K562 (cell line): Measurements from ENCODE around the gene CDX1. TPM values are rescaled to one million over a fixed set of nuclear protein-coding genes. Genes with fewer than 3 reads are reported as not detected.

ENCODE experiments used
- ATAC-seq: fragments of 200-7000 bp; cut with Tn5 transposase; 3 replicates; pipeline ENCODE4 v1.9.1; 2020; ENCODE audit warnings: moderate library complexity
- BruUV-seq: library from RNA; stranded (reverse); fragments of 400-500 nt; replicated peaks from 2 replicates; lab custom pipeline; 2021; lab: Mats Ljungman, UMichigan
- CTCF ChIA-PET: fragments of 300-600 bp; formaldehyde crosslinking; extraction: SDS; loops from one replicate; lab custom pipeline; 2021; ENCODE audit warnings: low intra/inter-chr PET ratio; lab: Yijun Ruan, JAX
- POLR2A ChIA-PET: fragments of 300-600, 350-650 bp; sonication (Branson Sonifier 250); formaldehyde crosslinking; extraction: SDS; loops from one replicate; lab custom pipeline; 2021; ENCODE audit warnings: antibody characterized with exemption, inconsistent platforms; lab: Yijun Ruan, JAX
- DNase-seq, 4 experiments: peaks; one replicate each; pipeline versions ENCODE4 v3.0.0 to v3.0.0-alpha.2; 2011 to 2018; ENCODE audit warnings: low spot score in 3 of 4, mixed read lengths in 3 of 4; ENCODE audit errors: extremely low read depth in 1 of 4
- FAIRE-seq: peaks from 2 replicates; lab custom pipeline; 2011; peaks lifted over from hg19 to GRCh38; lab: Jason Lieb, UNC
- H2AFZ ChIP-seq: 2 replicates; pipeline ENCODE4 v1.6.0; 2011; ENCODE audit warnings: low read depth, low read length, control low read depth, inconsistent platforms
- H3K27ac ChIP-seq: fragments of 200-600 bp; 3 replicates; pipeline ENCODE4 v1.8.0; 2011; ENCODE audit warnings: low read depth, mild to moderate bottlenecking, control low read depth, inconsistent platforms, low read length, moderate library complexity, mixed read lengths; ENCODE audit errors: extremely low read depth
- H3K27me3 ChIP-seq, 2 experiments: fragments of 300-600 bp in 1 of 2; 2 replicates in 1 of 2; 3 replicates in 1 of 2; pipeline versions ENCODE4 v1.6.0 to v1.8.0; 2011; ENCODE audit warnings: inconsistent platforms in 2 of 2, low read length in 2 of 2, mild to moderate bottlenecking in 1 of 2, mixed read lengths in 1 of 2, moderate library complexity in 1 of 2; ENCODE audit not compliant: control insufficient read depth in 2 of 2, insufficient read depth in 2 of 2
- H3K36me3 ChIP-seq: fragments of 300-600 bp; 3 replicates; pipeline ENCODE4 v1.8.0; 2011; ENCODE audit warnings: mild to moderate bottlenecking, low read length, inconsistent platforms; ENCODE audit not compliant: control insufficient read depth, insufficient read depth
- H3K4me1 ChIP-seq, 2 experiments: fragments of 200-600 bp in 1 of 2; replicated peaks in 1 of 2; 2 replicates in 1 of 2; 3 replicates in 1 of 2; pipeline versions ENCODE4 v1.5.1 to v1.8.0; 2011; ENCODE audit warnings: inconsistent platforms in 2 of 2, low read length in 2 of 2, mild to moderate bottlenecking in 1 of 2, mixed read lengths in 1 of 2, moderate library complexity in 1 of 2; ENCODE audit not compliant: control insufficient read depth in 2 of 2, insufficient read depth in 2 of 2
- H3K4me2 ChIP-seq: 2 replicates; pipeline ENCODE4 v1.6.1; 2011; ENCODE audit warnings: low read length, control low read depth, inconsistent platforms, mixed read lengths; ENCODE audit not compliant: insufficient read depth
- H3K4me3 ChIP-seq: fragments of 200-600 bp; sonication (generic), shearing (Covaris generic); 2 replicates; pipeline ENCODE4 v1.5.1; 2016; ENCODE audit warnings: control low read depth, inconsistent platforms
- H3K79me2 ChIP-seq: fragments of 200-600 bp; 3 replicates; pipeline ENCODE4 v1.8.0; 2011; ENCODE audit warnings: low read length, inconsistent platforms; ENCODE audit not compliant: control insufficient read depth, insufficient read depth
- H3K9ac ChIP-seq, 2 experiments: 2 replicates each; pipeline versions ENCODE4 v1.6.0 to v1.6.1; 2011; ENCODE audit warnings: low read depth in 2 of 2, low read length in 2 of 2, control low read depth in 1 of 2, inconsistent platforms in 1 of 2, mild to moderate bottlenecking in 1 of 2, mixed read lengths in 1 of 2; ENCODE audit not compliant: insufficient read depth in 1 of 2
- H3K9me1 ChIP-seq: one replicate; pipeline ENCODE4 v1.6.0; 2011; ENCODE audit warnings: inconsistent platforms, mild to moderate bottlenecking, low read length, moderate library complexity; ENCODE audit not compliant: control insufficient read depth, insufficient read depth
- H3K9me3 ChIP-seq: replicated peaks from 2 replicates; pipeline ENCODE4 v1.5.1; 2011; ENCODE audit warnings: low read depth, low read length, inconsistent platforms; ENCODE audit not compliant: control insufficient read depth, insufficient read depth
- H4K20me1 ChIP-seq: replicated peaks from 2 replicates; pipeline ENCODE4 v1.6.1; 2011; ENCODE audit warnings: low read length, inconsistent platforms, mixed read lengths; ENCODE audit not compliant: control insufficient read depth, insufficient read depth
- ETV6 ChIP-seq, 3 experiments: fragments of 150-350 bp in 1 of 3; sonication (generic) in 1 of 3; formaldehyde crosslinking in 1 of 3; IDR thresholded peaks; 2 replicates each; pipeline versions ENCODE4 v1.6.1 to v1.8.0; 2014 to 2022; ENCODE audit warnings: borderline replicate concordance in 2 of 3, low read depth in 2 of 3, antibody characterized with exemption in 1 of 3, low read length in 1 of 3, mild to moderate bottlenecking in 1 of 3, missing genetic modification reagents in 1 of 3
- FOS ChIP-seq: IDR thresholded peaks from 3 replicates; pipeline ENCODE4 v1.6.1; 2011; ENCODE audit not compliant: insufficient read length; ENCODE audit errors: extremely low read depth
- FOXA3 ChIP-seq, 2 experiments: fragments of 450-650 bp in 1 of 2; sonication (generic) in 1 of 2; formaldehyde crosslinking; IDR thresholded peaks in 1 of 2; conservative IDR thresholded peaks in 1 of 2; 2 replicates each; pipeline versions ENCODE4 v1.4.0 to v1.8.0; 2020 to 2022; ENCODE audit warnings: mild to moderate bottlenecking in 2 of 2, missing genetic modification reagents in 1 of 2
- MEF2D ChIP-seq: conservative IDR thresholded peaks from 2 replicates; pipeline ENCODE4 v1.6.1; 2016; ENCODE audit warnings: low read depth, missing genetic modification characterization, missing compliant biosample characterization
- NCOA6 ChIP-seq: fragments of 450-650 bp; IDR thresholded peaks from 2 replicates; pipeline ENCODE4 v1.6.1; 2017; ENCODE audit warnings: mild to moderate bottlenecking
- PTBP1 ChIP-seq: fragments of 200-400 bp; formaldehyde crosslinking; IDR thresholded peaks from 2 replicates; pipeline ENCODE4 v1.6.1; 2017; ENCODE audit warnings: low read depth, low read length
- RAD21 ChIP-seq, 2 experiments: fragments of 250-450 bp in 1 of 2; fragments of 450-650 bp in 1 of 2; sonication (Bioruptor Pico) in 1 of 2; formaldehyde crosslinking in 1 of 2; IDR thresholded peaks in 1 of 2; conservative IDR thresholded peaks in 1 of 2; 2 replicates each; pipeline versions ENCODE4 v1.4.0 to v1.8.0; 2020 to 2022; ENCODE audit warnings: mild to moderate bottlenecking in 2 of 2, moderate library complexity in 1 of 2
- RBM25 ChIP-seq: fragments of 200-400 bp; formaldehyde crosslinking; IDR thresholded peaks from 2 replicates; pipeline ENCODE4 v1.6.1; 2018; ENCODE audit warnings: low read length, low read depth, moderate library complexity; ENCODE audit not compliant: severe bottlenecking
- SMARCA5 ChIP-seq: fragments of 450-650 bp; IDR thresholded peaks from 2 replicates; pipeline ENCODE4 v1.6.1; 2016
- SMC3 ChIP-seq: conservative IDR thresholded peaks from 2 replicates; pipeline ENCODE4 v1.6.1; 2011; ENCODE audit warnings: low read depth, low read length, improper control_type of control experiment; ENCODE audit not compliant: insufficient read depth
- TCF15 ChIP-seq: fragments of 250-450 bp; sonication (Bioruptor Pico); IDR thresholded peaks from 2 replicates; pipeline ENCODE4 v1.8.0; 2022; ENCODE audit warnings: moderate library complexity, mild to moderate bottlenecking, inconsistent platforms
- ZNF561 ChIP-seq: fragments of 450-650 bp; formaldehyde crosslinking; conservative IDR thresholded peaks from 2 replicates; pipeline ENCODE4 v1.4.0; 2020; ENCODE audit warnings: mild to moderate bottlenecking, moderate library complexity
- ZNF780A ChIP-seq: fragments of 250-450 bp; sonication (Bioruptor Pico); IDR thresholded peaks from 2 replicates; pipeline ENCODE4 v1.5.0; 2021; ENCODE audit warnings: mild to moderate bottlenecking
- WGBS: fragments of 100-300 bp; shearing (Covaris generic); methylation state at CpG from one replicate; pipeline ENCODE4 v1.1.6; 2016; ENCODE audit warnings: low coverage, mixed read lengths; ENCODE audit not compliant: insufficient coverage; ENCODE audit errors: missing lambda C conversion rate; 5-methylcytosine and 5-hydroxymethylcytosine counted together
- in situ Hi-C: fragments of 300-500 bp; cut with MboI; formaldehyde crosslinking; loops from 4 replicates; pipeline ENCODE4 v1.15.0; 2018; ENCODE audit warnings: inconsistent platforms, mixed read lengths
- intact Hi-C: fragments of 100-400 bp; cut with micrococcal nuclease; formaldehyde crosslinking; loops from 2 replicates; pipeline ENCODE4 v1.14.2; 2022
- polyA plus RNA-seq, 8 experiments: library from polyadenylated mRNA; depleted of rRNA in 4 of 8; stranded (reverse) in 5 of 8; unstranded in 3 of 8; fragments of >200 nt; fragmentation: Nextera tagmentation in 2 of 8; fragmentation: Illumina TruSeq in 1 of 8; extraction: Ambion mirVana in 2 of 8; extraction: Trizol in 1 of 8; gene quantifications; 2 replicates each; pipeline versions ENCODE4 v1.2.1 to v1.2.3, GENCODE V29; 2011 to 2014; ENCODE audit warnings: inconsistent platforms in 1 of 8, missing spikeins in 1 of 8
- total RNA-seq, 7 experiments: library from RNA; depleted of rRNA in 6 of 7; stranded (reverse); fragments of >200 nt in 6 of 7; fragmentation: Illumina TruSeq in 2 of 7; extraction: Trizol in 2 of 7; gene quantifications; 2 replicates each; pipeline versions ENCODE4 v1.2.1 to v1.2.3, GENCODE V29; 2011 to 2021; ENCODE audit warnings: low replicate concordance in 1 of 7
- TF ChIP-seq, protein P1 (sequence below), 3 experiments: fragments of 200-800 bp in 1 of 3; sonication (Bioruptor generic) in 1 of 3; sonication (generic) in 1 of 3; formaldehyde crosslinking in 1 of 3; IDR thresholded peaks; 2 replicates each; pipeline versions ENCODE4 v1.6.1 to v1.8.0; 2016 to 2022; ENCODE audit warnings: mild to moderate bottlenecking in 2 of 3, missing compliant biosample characterization in 2 of 3, missing genetic modification characterization in 2 of 3, missing genetic modification reagents in 1 of 3
- TF ChIP-seq, protein P2 (sequence below): fragments of 250-450 bp; sonication (Bioruptor Pico); IDR thresholded peaks from 2 replicates; pipeline ENCODE4 v1.4.0; 2020; ENCODE audit warnings: mild to moderate bottlenecking

The CDX1 gene
- total and polyA plus RNA-seq, 9 of the 15 experiments (the other 6 are each of a cell fraction or from before 2014, with no cell fraction given), result 0.06 to 0.16 TPM; not detected in 7

- TF ChIP-seq TCF15 (CRISPR knock-in tag) (no peak), MEF2D (tag) (no peak), FOS (no peak), NCOA6 (no peak), RAD21 (CRISPR knock-in tag; conservative IDR thresholded peaks at IDR 0.05 in 1 of 2, IDR thresholded peaks at IDR 0.05 in 1 of 2) (no peak), ZNF561 (CRISPR knock-in tag) (no peak)
- TF ChIP-seq, protein P1, sequence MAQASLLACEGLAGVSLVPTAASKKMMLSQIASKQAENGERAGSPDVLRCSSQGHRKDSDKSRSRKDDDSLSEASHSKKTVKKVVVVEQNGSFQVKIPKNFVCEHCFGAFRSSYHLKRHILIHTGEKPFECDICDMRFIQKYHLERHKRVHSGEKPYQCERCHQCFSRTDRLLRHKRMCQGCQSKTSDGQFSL (CRISPR knock-in tag; IDR thresholded peaks at IDR 0.05), result no peak
- TF ChIP-seq, protein P1 (tag; IDR thresholded peaks at IDR 0.05), result no peak
Observed at GRCh38 chr5:150181766-150182545, 15.4 kb downstream of the CDX1 start (continued).

- Histone ChIP-seq H3K4me2 (no peak overlapping the region), H3K4me3 (no peak overlapping the region), H3K36me3 (no peaks in the 10 kb centered on the region), H3K9ac (no peak overlapping the region; a peak in 1 of 4 replicates), H3K9me1 (no peaks in the 10 kb centered on the region), H3K27me3 (peaks cover 11 to 54% of the 10 kb centered on the region in 2 experiments), H3K9me3 (no peaks in the 10 kb centered on the region), H3K27ac (no peak overlapping the region), H3K79me2 (no peaks in the 10 kb centered on the region), H3K4me1 (peaks cover 0 to 4% of the 10 kb centered on the region in 2 experiments; a peak in 2 of 5 replicates), H2AFZ (no peak overlapping the region), H4K20me1 (0 out of 2 replicates have a peak, but pooled peaks cover 3% of the 10 kb centered on the region)
- ChIA-PET CTCF (no interaction called here), POLR2A (interaction anchor here (0.8 to 1.4 kb wide), 2 partner anchors 10 to 17 kb away, joined by 3 to 5 read pairs; no protein-coding TSS in a partner anchor)
- in situ Hi-C loops (no loop called here), intact Hi-C loops (no loop called here)
- no peak for DNase-seq
- no peak for FAIRE-seq
- BruUV-seq, result no TSS peak
- no peak for ATAC-seq
- 11% methylated on average over 9 of the region's 10 CpGs for WGBS
- TF ChIP-seq ZNF780A (CRISPR knock-in tag) (no peak), PTBP1 (peak; percentile 83; the same call in 1 of the 2 replicates), RBM25 (peak; percentile 90), FOXA3 (CRISPR knock-in tag; conservative IDR thresholded peaks at IDR 0.05 in 1 of 2, IDR thresholded peaks at IDR 0.05 in 1 of 2) (peak in 1 of 2 experiments; percentile 19; a peak in 1 of 4 replicates), NCOA6 (no peak), SMC3 (no peak), ETV6 (IDR thresholded peaks at IDR 0.05; ENCODE audit: borderline replicate concordance in 1 of 2, low read depth in 2 of 2, low read length in 1 of 2) (no peak), ETV6 (CRISPR knock-in tag; IDR thresholded peaks at IDR 0.05; ENCODE audit: borderline replicate concordance) (no peak), SMARCA5 (peak; percentile 94; the same call in 1 of the 2 replicates)
- TF ChIP-seq, protein P2, sequence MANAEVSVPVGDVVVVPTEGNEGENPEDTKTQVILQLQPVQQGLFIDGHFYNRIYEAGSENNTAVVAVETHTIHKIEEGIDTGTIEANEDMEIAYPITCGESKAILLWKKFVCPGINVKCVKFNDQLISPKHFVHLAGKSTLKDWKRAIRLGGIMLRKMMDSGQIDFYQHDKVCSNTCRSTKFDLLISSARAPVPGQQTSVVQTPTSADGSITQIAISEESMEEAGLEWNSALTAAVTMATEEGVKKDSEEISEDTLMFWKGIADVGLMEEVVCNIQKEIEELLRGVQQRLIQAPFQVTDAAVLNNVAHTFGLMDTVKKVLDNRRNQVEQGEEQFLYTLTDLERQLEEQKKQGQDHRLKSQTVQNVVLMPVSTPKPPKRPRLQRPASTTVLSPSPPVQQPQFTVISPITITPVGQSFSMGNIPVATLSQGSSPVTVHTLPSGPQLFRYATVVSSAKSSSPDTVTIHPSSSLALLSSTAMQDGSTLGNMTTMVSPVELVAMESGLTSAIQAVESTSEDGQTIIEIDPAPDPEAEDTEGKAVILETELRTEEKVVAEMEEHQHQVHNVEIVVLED (CRISPR knock-in tag), result no peak
Observed at GRCh38 chr5:150182774-150183173, 16.2 kb downstream of the CDX1 start.
